SK-N-SH (cell line): ENCODE measurements around the gene MRC1. TPM values are rescaled to one million over a fixed set of nuclear protein-coding genes. Genes with fewer than 3 reads are reported as not detected.

Experiments
- CTCF ChIA-PET: fragments of 300-600, 350-600 bp; formaldehyde crosslinking; extraction: SDS; loops from one replicate; lab custom pipeline; 2021; lab: Yijun Ruan, JAX
- POLR2A ChIA-PET: fragments of 350-600 bp; sonication (Branson Sonifier 250); formaldehyde crosslinking; extraction: SDS; loops from one replicate; lab custom pipeline; 2020; ENCODE audit warnings: antibody characterized with exemption, inconsistent platforms; lab: Yijun Ruan, JAX
- DNase-seq: peaks from one replicate; pipeline ENCODE4 v3.0.0; 2012
- H2AFZ ChIP-seq: fragments of 200-600 bp; sonication (generic); 2 replicates; pipeline ENCODE4 v1.8.1; 2016; ENCODE audit warnings: antibody characterized with exemption, mild to moderate bottlenecking, low read depth
- H3F3A ChIP-seq: fragments of 200-600 bp; sonication (generic); replicated peaks from 2 replicates; pipeline ENCODE3; 2016; ENCODE audit warnings: antibody characterized with exemption, mild to moderate bottlenecking; ENCODE audit not compliant: insufficient read depth
- H3K27ac ChIP-seq, 2 experiments: fragments of 200-500 bp in 1 of 2; fragments of 200-600 bp in 1 of 2; sonication (Bioruptor generic) in 1 of 2; sonication (generic), shearing (Covaris generic) in 1 of 2; 2 replicates each; pipeline versions ENCODE4 v1.5.1 to v1.6.1; 2014 to 2016; ENCODE audit warnings: low read depth in 2 of 2, inconsistent platforms in 1 of 2, low read length in 1 of 2, mild to moderate bottlenecking in 1 of 2, mixed read lengths in 1 of 2
- H3K27me3 ChIP-seq: fragments of 200-600 bp; sonication (generic), shearing (Covaris generic); 2 replicates; pipeline ENCODE4 v1.6.1; 2016; ENCODE audit warnings: mixed run types; ENCODE audit not compliant: insufficient read depth
- H3K36me3 ChIP-seq, 2 experiments: fragments of 200-500 bp in 1 of 2; fragments of 200-600 bp in 1 of 2; sonication (Bioruptor generic) in 1 of 2; sonication (generic) in 1 of 2; replicated peaks in 1 of 2; 2 replicates each; pipeline versions ENCODE3 to v1.5.1; 2014 to 2016; ENCODE audit warnings: low read length in 1 of 2, mild to moderate bottlenecking in 1 of 2; ENCODE audit not compliant: insufficient read depth in 2 of 2, control insufficient read depth in 1 of 2
- H3K4me1 ChIP-seq, 2 experiments: fragments of 200-500 bp in 1 of 2; fragments of 200-600 bp in 1 of 2; sonication (Bioruptor generic) in 1 of 2; sonication (generic), shearing (Covaris generic) in 1 of 2; 2 replicates each; pipeline versions ENCODE4 v1.5.1 to v1.6.1; 2014 to 2016; ENCODE audit warnings: low read depth in 1 of 2, low read length in 1 of 2, mixed run types in 1 of 2; ENCODE audit not compliant: insufficient read depth in 2 of 2, control insufficient read depth in 1 of 2
- H3K4me2 ChIP-seq: fragments of 200-600 bp; sonication (generic), shearing (Covaris generic); 2 replicates; pipeline ENCODE4 v1.6.1; 2017; ENCODE audit warnings: mixed run types
- H3K4me3 ChIP-seq, 2 experiments: fragments of 200-500 bp in 1 of 2; fragments of 200-600 bp in 1 of 2; sonication (Bioruptor generic) in 1 of 2; sonication (generic), shearing (Covaris generic) in 1 of 2; 2 replicates each; pipeline versions ENCODE4 v1.5.1 to v1.8.1; 2014 to 2016; ENCODE audit warnings: low read depth in 2 of 2, inconsistent platforms in 1 of 2, low read length in 1 of 2, mild to moderate bottlenecking in 1 of 2, mixed read lengths in 1 of 2, moderate library complexity in 1 of 2
- H3K79me2 ChIP-seq: fragments of 200-600 bp; sonication (generic); 2 replicates; pipeline ENCODE4 v1.8.1; 2017; ENCODE audit warnings: mild to moderate bottlenecking; ENCODE audit not compliant: insufficient read depth
- H3K9ac ChIP-seq: fragments of 200-600 bp; sonication (generic); 2 replicates; pipeline ENCODE4 v1.6.1; 2017; ENCODE audit warnings: mixed run types
- H3K9me2 ChIP-seq: fragments of 200-600 bp; sonication (generic); 2 replicates; pipeline ENCODE4 v1.6.1; 2017; ENCODE audit warnings: mixed run types
- H3K9me3 ChIP-seq: fragments of 200-600 bp; sonication (generic); 2 replicates; pipeline ENCODE4 v1.6.1; 2017; ENCODE audit warnings: mixed run types, mild to moderate bottlenecking, moderate library complexity
- H4K20me1 ChIP-seq: fragments of 200-600 bp; sonication (generic); 2 replicates; pipeline ENCODE4 v1.6.1; 2017; ENCODE audit warnings: mild to moderate bottlenecking, mixed run types; ENCODE audit not compliant: insufficient read depth
- CHD2 ChIP-seq: fragments of 150-350 bp; IDR thresholded peaks from 2 replicates; pipeline ENCODE4 v1.6.1; 2018; ENCODE audit warnings: low read length; ENCODE audit not compliant: partially characterized antibody
- EP300 ChIP-seq, 2 experiments: IDR thresholded peaks; 2 replicates each; pipeline versions ENCODE4 v1.4.0 to v1.6.1; 2012; ENCODE audit warnings: borderline replicate concordance in 1 of 2, low read depth in 1 of 2, low read length in 1 of 2
- FOXM1 ChIP-seq: IDR thresholded peaks from 2 replicates; pipeline ENCODE4 v1.4.0; 2012; ENCODE audit warnings: low read depth, mild to moderate bottlenecking
- GABPA ChIP-seq: IDR thresholded peaks from 2 replicates; pipeline ENCODE4 v1.4.0; 2012; ENCODE audit warnings: low read depth, mild to moderate bottlenecking
- GATA2 ChIP-seq: sonication (generic); formaldehyde crosslinking; IDR thresholded peaks from 2 replicates; pipeline ENCODE4 v1.5.0; 2020; ENCODE audit warnings: mild to moderate bottlenecking, missing genetic modification reagents
- MEF2A ChIP-seq: IDR thresholded peaks from 2 replicates; pipeline ENCODE4 v1.4.0; 2012; ENCODE audit warnings: low read depth, borderline replicate concordance
- NRF1 ChIP-seq: IDR thresholded peaks from 2 replicates; pipeline ENCODE4 v1.6.1; 2012; ENCODE audit warnings: low read depth, mild to moderate bottlenecking, low read length
- POLR2AphosphoS5 ChIP-seq: IDR thresholded peaks from 2 replicates; pipeline ENCODE4 v1.6.1; 2012; ENCODE audit warnings: low read depth, low read length
- RAD21 ChIP-seq: IDR thresholded peaks from 2 replicates; pipeline ENCODE4 v1.6.1; 2012; ENCODE audit warnings: mild to moderate bottlenecking, low read length
- RCOR1 ChIP-seq: fragments of 150-350 bp; IDR thresholded peaks from 2 replicates; pipeline ENCODE4 v1.6.1; 2017; ENCODE audit warnings: antibody characterized with exemption, low read length
- RFX5 ChIP-seq: IDR thresholded peaks from 2 replicates; pipeline ENCODE4 v1.6.1; 2012; ENCODE audit warnings: mild to moderate bottlenecking, improper control_type of control experiment, low read length
- RXRA ChIP-seq: IDR thresholded peaks from 2 replicates; pipeline ENCODE4 v1.4.0; 2012; ENCODE audit warnings: low read depth, mild to moderate bottlenecking, borderline replicate concordance
- SIN3A ChIP-seq: IDR thresholded peaks from 2 replicates; pipeline ENCODE4 v1.6.1; 2012; ENCODE audit warnings: low read depth, mild to moderate bottlenecking, low read length, moderate library complexity, borderline replicate concordance
- TCF12 ChIP-seq: IDR thresholded peaks from 2 replicates; pipeline ENCODE4 v1.4.0; 2012
- TEAD4 ChIP-seq: IDR thresholded peaks from 2 replicates; pipeline ENCODE4 v1.4.0; 2012; ENCODE audit warnings: mild to moderate bottlenecking, borderline replicate concordance; ENCODE audit not compliant: insufficient read depth
- YY1 ChIP-seq: IDR thresholded peaks from 2 replicates; pipeline ENCODE4 v1.4.0; 2012; ENCODE audit warnings: low read depth, mild to moderate bottlenecking
- WGBS: methylation state at CpG from one replicate; pipeline ENCODE4 v1.1.6; 2017; ENCODE audit warnings: low lambda C conversion rate; 5-methylcytosine and 5-hydroxymethylcytosine counted together
- polyA plus RNA-seq, 3 experiments: library from polyadenylated mRNA; depleted of rRNA; stranded (reverse); fragments of >200 nt; gene quantifications; 2 replicates each; pipeline ENCODE4 v1.2.3, GENCODE V29; 2012
- TF ChIP-seq, protein P1 (sequence below): IDR thresholded peaks from 2 replicates; pipeline ENCODE4 v1.4.0; 2012; ENCODE audit warnings: low read depth, borderline replicate concordance
- TF ChIP-seq, protein P2 (sequence below): fragments of 150-350 bp; IDR thresholded peaks from 2 replicates; pipeline ENCODE4 v1.6.1; 2016; ENCODE audit warnings: mild to moderate bottlenecking, low read depth, low read length
- TF ChIP-seq, protein P3 (sequence below): fragments of 200-600 bp; sonication (generic); IDR thresholded peaks from 2 replicates; pipeline ENCODE4 v1.6.1; 2017; ENCODE audit warnings: antibody characterized with exemption, mild to moderate bottlenecking, moderate library complexity
- TF ChIP-seq, protein P4 (sequence below): IDR thresholded peaks from 2 replicates; pipeline ENCODE4 v1.4.0; 2012; ENCODE audit warnings: low read depth

The MRC1 gene
- polyA plus RNA-seq, 1 of the 3 experiments (the other 2 are of a cell fraction): not detected

DNA sequence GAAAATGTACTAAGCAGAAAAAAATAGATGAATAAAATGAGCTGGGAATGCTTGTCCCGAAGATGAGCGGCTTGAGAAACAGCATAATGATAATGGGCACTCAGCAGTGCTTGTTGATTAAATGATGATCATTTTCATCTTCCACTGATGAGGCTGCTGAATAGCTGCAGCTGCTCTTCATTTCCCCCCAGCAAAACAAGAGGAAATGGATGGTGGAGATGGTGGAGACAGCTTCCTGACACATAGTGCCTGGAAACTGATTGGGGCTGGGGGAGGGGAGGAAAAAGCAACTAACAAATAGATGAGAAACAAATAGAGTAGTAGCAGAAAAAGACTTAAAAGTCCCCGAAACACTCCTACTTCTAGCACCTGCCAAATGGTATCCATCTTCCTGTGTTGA lies 41.4 kb downstream of the MRC1 start:
- Histone ChIP-seq H3F3A (no peaks in the 10 kb centered on the region), H3K4me2 (no peak overlapping the region), H3K27ac (peak overlapping the region in 1 of 2 experiments; percentile 9; a peak in 1 of 4 replicates), H3K9ac (no peak overlapping the region), H3K79me2 (no peaks in the 10 kb centered on the region), H3K9me2 (no peaks in the 10 kb centered on the region), H3K36me3 (no peaks in the 10 kb centered on the region), H2AFZ (no peak overlapping the region), H3K27me3 (no peaks in the 10 kb centered on the region), H3K4me1 (peaks cover 0 to 5% of the 10 kb centered on the region in 2 experiments; a peak in 3 of 4 replicates), H4K20me1 (no peaks in the 10 kb centered on the region), H3K9me3 (no peaks in the 10 kb centered on the region), H3K4me3 (no peak overlapping the region)
- TF ChIP-seq GATA2 (CRISPR knock-in tag) (no peak), MEF2A (no peak), SIN3A (no peak), GABPA (no peak), YY1 (no peak), TEAD4 (no peak), EP300 (IDR thresholded peaks at IDR 0.05; ENCODE audit: borderline replicate concordance in 1 of 2, low read depth in 1 of 2, low read length in 1 of 2) (no peak), TCF12 (no peak), FOXM1 (no peak), RFX5 (no peak), CHD2 (no peak), NRF1 (no peak)
- TF ChIP-seq, protein P1, sequence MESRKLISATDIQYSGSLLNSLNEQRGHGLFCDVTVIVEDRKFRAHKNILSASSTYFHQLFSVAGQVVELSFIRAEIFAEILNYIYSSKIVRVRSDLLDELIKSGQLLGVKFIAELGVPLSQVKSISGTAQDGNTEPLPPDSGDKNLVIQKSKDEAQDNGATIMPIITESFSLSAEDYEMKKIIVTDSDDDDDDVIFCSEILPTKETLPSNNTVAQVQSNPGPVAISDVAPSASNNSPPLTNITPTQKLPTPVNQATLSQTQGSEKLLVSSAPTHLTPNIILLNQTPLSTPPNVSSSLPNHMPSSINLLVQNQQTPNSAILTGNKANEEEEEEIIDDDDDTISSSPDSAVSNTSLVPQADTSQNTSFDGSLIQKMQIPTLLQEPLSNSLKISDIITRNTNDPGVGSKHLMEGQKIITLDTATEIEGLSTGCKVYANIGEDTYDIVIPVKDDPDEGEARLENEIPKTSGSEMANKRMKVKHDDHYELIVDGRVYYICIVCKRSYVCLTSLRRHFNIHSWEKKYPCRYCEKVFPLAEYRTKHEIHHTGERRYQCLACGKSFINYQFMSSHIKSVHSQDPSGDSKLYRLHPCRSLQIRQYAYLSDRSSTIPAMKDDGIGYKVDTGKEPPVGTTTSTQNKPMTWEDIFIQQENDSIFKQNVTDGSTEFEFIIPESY: no peak
- TF ChIP-seq, protein P2, sequence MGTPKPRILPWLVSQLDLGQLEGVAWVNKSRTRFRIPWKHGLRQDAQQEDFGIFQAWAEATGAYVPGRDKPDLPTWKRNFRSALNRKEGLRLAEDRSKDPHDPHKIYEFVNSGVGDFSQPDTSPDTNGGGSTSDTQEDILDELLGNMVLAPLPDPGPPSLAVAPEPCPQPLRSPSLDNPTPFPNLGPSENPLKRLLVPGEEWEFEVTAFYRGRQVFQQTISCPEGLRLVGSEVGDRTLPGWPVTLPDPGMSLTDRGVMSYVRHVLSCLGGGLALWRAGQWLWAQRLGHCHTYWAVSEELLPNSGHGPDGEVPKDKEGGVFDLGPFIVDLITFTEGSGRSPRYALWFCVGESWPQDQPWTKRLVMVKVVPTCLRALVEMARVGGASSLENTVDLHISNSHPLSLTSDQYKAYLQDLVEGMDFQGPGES: no peak
- CTCF ChIA-PET: interaction anchor here (0.5 to 9.4 kb wide), 6 partner anchors 15 to 388 kb away, joined by 3 to 114 read pairs (median 4); no protein-coding TSS in a partner anchor
- WGBS: 81% methylated on average over 3 of the region's 3 CpGs
- POLR2A ChIA-PET: no interaction called here
- DNase-seq: no peak

DNA sequence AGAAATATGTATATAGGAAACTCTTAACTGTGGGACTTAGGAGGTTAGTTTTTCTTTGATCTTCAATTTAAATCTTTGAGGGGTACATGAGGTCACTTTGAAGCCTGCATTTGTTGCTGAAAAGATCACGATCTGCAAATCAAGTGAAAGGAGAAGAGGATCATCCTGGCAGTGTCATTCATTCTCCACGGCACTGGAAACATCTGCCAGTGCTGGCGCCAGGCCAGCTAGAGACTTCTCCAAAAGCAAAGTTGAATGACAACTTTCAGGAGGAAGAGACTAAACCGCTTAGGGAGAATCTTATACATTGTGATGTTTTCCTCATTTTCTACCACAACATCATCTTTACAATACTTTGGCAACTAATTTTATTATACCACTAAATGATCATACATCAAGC lies 42.5 kb downstream of the MRC1 start:
- TF ChIP-seq RXRA (no peak), POLR2AphosphoS5 (no peak), RAD21 (no peak), RCOR1 (no peak), TEAD4 (no peak)
- TF ChIP-seq, protein P3, sequence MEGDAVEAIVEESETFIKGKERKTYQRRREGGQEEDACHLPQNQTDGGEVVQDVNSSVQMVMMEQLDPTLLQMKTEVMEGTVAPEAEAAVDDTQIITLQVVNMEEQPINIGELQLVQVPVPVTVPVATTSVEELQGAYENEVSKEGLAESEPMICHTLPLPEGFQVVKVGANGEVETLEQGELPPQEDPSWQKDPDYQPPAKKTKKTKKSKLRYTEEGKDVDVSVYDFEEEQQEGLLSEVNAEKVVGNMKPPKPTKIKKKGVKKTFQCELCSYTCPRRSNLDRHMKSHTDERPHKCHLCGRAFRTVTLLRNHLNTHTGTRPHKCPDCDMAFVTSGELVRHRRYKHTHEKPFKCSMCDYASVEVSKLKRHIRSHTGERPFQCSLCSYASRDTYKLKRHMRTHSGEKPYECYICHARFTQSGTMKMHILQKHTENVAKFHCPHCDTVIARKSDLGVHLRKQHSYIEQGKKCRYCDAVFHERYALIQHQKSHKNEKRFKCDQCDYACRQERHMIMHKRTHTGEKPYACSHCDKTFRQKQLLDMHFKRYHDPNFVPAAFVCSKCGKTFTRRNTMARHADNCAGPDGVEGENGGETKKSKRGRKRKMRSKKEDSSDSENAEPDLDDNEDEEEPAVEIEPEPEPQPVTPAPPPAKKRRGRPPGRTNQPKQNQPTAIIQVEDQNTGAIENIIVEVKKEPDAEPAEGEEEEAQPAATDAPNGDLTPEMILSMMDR: no peak
- TF ChIP-seq, protein P1: no peak
- TF ChIP-seq, protein P4, sequence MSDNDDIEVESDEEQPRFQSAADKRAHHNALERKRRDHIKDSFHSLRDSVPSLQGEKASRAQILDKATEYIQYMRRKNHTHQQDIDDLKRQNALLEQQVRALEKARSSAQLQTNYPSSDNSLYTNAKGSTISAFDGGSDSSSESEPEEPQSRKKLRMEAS: no peak
- Histone ChIP-seq H3K79me2 (no peaks in the 10 kb centered on the region), H3K36me3 (no peaks in the 10 kb centered on the region), H2AFZ (no peak overlapping the region), H4K20me1 (no peaks in the 10 kb centered on the region), H3K9me2 (no peaks in the 10 kb centered on the region), H3K4me1 (peaks cover 0 to 5% of the 10 kb centered on the region in 2 experiments; a peak in 3 of 4 replicates), H3K27ac (no peak overlapping the region), H3K9me3 (no peaks in the 10 kb centered on the region), H3K4me2 (no peak overlapping the region), H3F3A (no peaks in the 10 kb centered on the region), H3K4me3 (no peak overlapping the region), H3K9ac (no peak overlapping the region), H3K27me3 (no peaks in the 10 kb centered on the region)
- ChIA-PET POLR2A (no interaction called here), CTCF (interaction anchor here (1.4 to 9.4 kb wide), 3 partner anchors 364 to 387 kb away, joined by 3 to 114 read pairs (median 5); no protein-coding TSS in a partner anchor)
- 59% methylated on average over 4 of the region's 4 CpGs for WGBS
- DNase-seq: no peak
